ENCODE measurements around the gene TMTC2. TPM values are rescaled to one million over a fixed set of nuclear protein-coding genes. Genes with fewer than 3 reads are reported as not detected.
"Not testable (repeated sequence)": the region's sequence is repeated elsewhere in the genome, so short reads cannot be mapped to it uniquely, and the experiment has no call there.

TMTC2 gene
- total and polyA plus RNA-seq, 3 donors from 2014 or later = 8.1 to 22.4 (median 19.4) TPM

DNA sequence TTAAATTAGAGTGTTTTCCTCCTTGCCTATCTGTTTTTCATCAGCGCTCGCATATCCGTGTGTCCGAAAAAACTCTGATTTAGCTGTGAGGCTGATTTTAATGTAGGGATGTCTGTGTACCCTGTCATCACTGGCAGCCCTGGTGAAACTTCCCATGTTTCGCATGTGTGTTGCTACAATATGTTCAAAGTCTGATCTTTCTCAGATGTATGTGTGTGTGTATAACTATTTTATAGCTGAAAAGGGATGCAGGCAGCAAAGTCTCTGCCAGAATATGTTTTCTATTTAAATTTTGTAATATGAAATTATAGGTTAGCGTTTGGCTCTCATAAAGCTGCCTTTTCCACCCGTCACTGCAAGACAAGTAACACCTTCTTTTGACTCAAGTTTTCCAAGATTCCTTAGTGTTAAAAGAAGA lies 154.8 kb downstream of the TMTC2 start:
- H3K4me3 ChIP-seq = no peak overlapping the region
- TF ChIP-seq POLR2A (IDR thresholded peaks at IDR 0.05) = no peak
- TF ChIP-seq, protein P1, sequence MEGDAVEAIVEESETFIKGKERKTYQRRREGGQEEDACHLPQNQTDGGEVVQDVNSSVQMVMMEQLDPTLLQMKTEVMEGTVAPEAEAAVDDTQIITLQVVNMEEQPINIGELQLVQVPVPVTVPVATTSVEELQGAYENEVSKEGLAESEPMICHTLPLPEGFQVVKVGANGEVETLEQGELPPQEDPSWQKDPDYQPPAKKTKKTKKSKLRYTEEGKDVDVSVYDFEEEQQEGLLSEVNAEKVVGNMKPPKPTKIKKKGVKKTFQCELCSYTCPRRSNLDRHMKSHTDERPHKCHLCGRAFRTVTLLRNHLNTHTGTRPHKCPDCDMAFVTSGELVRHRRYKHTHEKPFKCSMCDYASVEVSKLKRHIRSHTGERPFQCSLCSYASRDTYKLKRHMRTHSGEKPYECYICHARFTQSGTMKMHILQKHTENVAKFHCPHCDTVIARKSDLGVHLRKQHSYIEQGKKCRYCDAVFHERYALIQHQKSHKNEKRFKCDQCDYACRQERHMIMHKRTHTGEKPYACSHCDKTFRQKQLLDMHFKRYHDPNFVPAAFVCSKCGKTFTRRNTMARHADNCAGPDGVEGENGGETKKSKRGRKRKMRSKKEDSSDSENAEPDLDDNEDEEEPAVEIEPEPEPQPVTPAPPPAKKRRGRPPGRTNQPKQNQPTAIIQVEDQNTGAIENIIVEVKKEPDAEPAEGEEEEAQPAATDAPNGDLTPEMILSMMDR (IDR thresholded peaks at IDR 0.05) = no peak
- no peaks in the 10 kb centered on the region for H3K4me1 ChIP-seq
- no peaks in the 10 kb centered on the region for H3K27me3 ChIP-seq
- intact Hi-C loops (cut with DNase I; ENCODE audit: low total_unique reads) = no loop called here
- no peak for DNase-seq
- no peaks in the 10 kb centered on the region for H3K9me3 ChIP-seq
- no peaks in the 10 kb centered on the region for H3K36me3 ChIP-seq (ENCODE audit: low read depth, missing control alignments)
- WGBS, 2 donors = 71 to 74% methylated on average over 7 of the region's 7 CpGs
- no peak overlapping the region for H3K27ac ChIP-seq

DNA sequence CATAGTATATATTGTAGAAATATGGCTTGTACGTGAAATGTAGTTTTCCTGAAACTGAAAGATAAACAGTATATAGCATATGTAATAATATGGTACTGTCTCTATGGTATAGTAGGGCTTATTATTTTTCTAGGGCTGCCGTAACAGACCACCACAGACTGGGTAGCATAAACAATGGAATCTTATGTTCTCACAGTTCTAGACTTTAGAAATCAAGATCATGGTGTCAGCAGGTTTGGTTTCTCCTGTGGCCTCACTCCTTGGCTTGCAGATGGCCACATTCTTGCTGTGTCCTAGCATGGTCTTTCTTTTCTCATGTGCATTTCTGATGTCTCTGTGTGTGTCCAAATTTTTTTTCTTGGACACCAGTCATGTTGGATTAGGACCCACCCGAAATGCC lies 155.8 kb downstream of the TMTC2 start:
- TF ChIP-seq, protein P1 (IDR thresholded peaks at IDR 0.05) = no peak
- TF ChIP-seq POLR2A (IDR thresholded peaks at IDR 0.05) = no peak
- no peaks in the 10 kb centered on the region for H3K9me3 ChIP-seq
- H3K4me1 ChIP-seq = no peaks in the 10 kb centered on the region
- intact Hi-C loops (cut with DNase I; ENCODE audit: low total_unique reads) = no loop called here
- H3K4me3 ChIP-seq = no peak overlapping the region
- H3K27me3 ChIP-seq = no peaks in the 10 kb centered on the region
- H3K36me3 ChIP-seq (ENCODE audit: low read depth, missing control alignments) = no peaks in the 10 kb centered on the region
- 94% methylated on average over 3 of the region's 3 CpGs for WGBS, 2 donors
- no peak overlapping the region for H3K27ac ChIP-seq
- DNase-seq = no peak

DNA sequence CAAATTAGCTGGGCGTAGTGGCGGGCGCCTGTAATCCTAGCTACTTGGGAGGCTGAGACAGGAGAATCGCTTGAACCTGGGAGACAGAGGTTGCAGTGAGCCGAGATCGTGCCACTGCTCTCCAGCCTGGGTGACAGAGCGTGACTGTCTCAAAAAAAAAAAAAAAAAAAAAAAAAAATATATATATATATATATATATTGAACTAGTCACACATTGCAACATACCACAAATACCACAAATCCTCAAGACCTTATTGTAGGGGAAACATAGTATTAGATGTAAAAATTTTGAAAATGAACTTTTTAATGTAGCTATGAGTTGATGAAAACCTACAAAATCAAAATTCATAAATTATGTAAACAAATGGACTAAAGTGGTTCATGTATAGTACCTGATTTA lies 158.4 kb downstream of the TMTC2 start:
- intact Hi-C loops (cut with DNase I; ENCODE audit: low total_unique reads) = not testable (repeated sequence)

DNA sequence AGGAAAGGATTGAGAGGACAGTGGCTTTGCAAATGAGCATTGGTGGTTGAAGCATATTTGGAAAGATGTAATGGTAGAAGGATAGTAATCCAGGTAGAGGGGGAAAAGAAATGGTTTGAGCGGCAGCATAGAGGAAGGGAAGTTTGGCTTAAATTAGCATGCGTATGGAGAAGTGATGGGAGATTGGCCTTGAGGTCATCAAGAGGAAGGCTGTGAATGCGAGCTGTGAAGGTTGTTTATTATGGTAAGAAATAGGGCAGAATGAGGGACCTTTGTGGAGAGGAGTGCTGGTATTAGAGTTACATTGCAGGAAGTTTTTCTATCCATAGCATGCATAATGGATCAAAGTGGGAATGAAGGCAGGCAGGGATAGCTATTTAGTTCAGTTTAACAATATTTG lies 162.1 kb downstream of the TMTC2 start:
- H3K9me3 ChIP-seq = no peaks in the 10 kb centered on the region
- no peak for TF ChIP-seq POLR2A (IDR thresholded peaks at IDR 0.05)
- TF ChIP-seq, protein P1 (IDR thresholded peaks at IDR 0.05) = no peak
- no peak overlapping the region for H3K4me3 ChIP-seq
- no peaks in the 10 kb centered on the region for H3K36me3 ChIP-seq (ENCODE audit: low read depth, missing control alignments)
- H3K27ac ChIP-seq = no peak overlapping the region
- no peaks in the 10 kb centered on the region for H3K4me1 ChIP-seq
- intact Hi-C loops (cut with DNase I; ENCODE audit: low total_unique reads) = no loop called here
- DNase-seq = no peak
- no peaks in the 10 kb centered on the region for H3K27me3 ChIP-seq
- 90 to 91% methylated on average over 3 of the region's 3 CpGs for WGBS, 2 donors

More for the DNA sequence above, 158.4 kb downstream of the TMTC2 start:
- not testable (repeated sequence) for H3K27me3 ChIP-seq; DNase-seq; H3K27ac ChIP-seq; H3K9me3 ChIP-seq; H3K4me3 ChIP-seq; H3K36me3 ChIP-seq (ENCODE audit: low read depth, missing control alignments); H3K4me1 ChIP-seq
- WGBS, 2 donors = 63 to 81% methylated on average over 7 of the region's 7 CpGs

DNA sequence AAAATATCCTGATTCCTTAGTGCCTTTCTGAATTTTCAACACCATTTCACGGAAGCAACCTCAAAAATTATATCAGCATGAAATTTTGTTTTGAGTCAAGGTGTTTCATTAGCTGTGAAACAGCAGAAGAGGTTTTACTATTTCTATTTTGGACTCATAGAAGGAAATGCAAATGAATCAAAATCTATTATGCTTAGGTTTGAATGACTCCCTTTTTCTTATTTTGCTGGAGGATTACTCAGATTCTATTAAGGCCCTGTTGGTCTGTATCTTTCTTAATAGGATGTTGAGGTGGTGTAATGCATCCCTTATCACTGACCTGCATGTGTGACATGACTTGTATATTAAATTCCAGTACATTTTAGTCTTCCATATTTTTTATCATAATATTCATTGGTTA lies 165.8 kb downstream of the TMTC2 start:
- Histone ChIP-seq H3K4me3 (no peak overlapping the region), H3K4me1 (peaks cover under 1% of the 10 kb centered on the region), H3K27me3 (no peaks in the 10 kb centered on the region), H3K9me3 (no peaks in the 10 kb centered on the region), H3K27ac (no peak overlapping the region), H3K36me3 (ENCODE audit: low read depth, missing control alignments) (no peaks in the 10 kb centered on the region)
- intact Hi-C loops (cut with DNase I; ENCODE audit: low total_unique reads) = no loop called here
- DNase-seq = no peak
- 90 to 91% methylated on average over 1 of the region's 1 CpG for WGBS, 2 donors
- TF ChIP-seq, protein P1 (IDR thresholded peaks at IDR 0.05) = no peak
- TF ChIP-seq POLR2A (IDR thresholded peaks at IDR 0.05) = no peak

Data from testis (tissue), 3 donors.